Measurements from ENCODE around the gene TRIM38. TPM values are rescaled to one million over a fixed set of nuclear protein-coding genes. Genes with fewer than 3 reads are reported as not detected.
A peak's percentile ranks its signal among the peaks of the same experiment; 100 is the strongest.

Gene TRIM38
- total and polyA plus RNA-seq, 2 of the 13 experiments (the other 11 are each of a cell fraction or from before 2014, with no cell fraction given) = 2.5 to 3.1 TPM

DNA sequence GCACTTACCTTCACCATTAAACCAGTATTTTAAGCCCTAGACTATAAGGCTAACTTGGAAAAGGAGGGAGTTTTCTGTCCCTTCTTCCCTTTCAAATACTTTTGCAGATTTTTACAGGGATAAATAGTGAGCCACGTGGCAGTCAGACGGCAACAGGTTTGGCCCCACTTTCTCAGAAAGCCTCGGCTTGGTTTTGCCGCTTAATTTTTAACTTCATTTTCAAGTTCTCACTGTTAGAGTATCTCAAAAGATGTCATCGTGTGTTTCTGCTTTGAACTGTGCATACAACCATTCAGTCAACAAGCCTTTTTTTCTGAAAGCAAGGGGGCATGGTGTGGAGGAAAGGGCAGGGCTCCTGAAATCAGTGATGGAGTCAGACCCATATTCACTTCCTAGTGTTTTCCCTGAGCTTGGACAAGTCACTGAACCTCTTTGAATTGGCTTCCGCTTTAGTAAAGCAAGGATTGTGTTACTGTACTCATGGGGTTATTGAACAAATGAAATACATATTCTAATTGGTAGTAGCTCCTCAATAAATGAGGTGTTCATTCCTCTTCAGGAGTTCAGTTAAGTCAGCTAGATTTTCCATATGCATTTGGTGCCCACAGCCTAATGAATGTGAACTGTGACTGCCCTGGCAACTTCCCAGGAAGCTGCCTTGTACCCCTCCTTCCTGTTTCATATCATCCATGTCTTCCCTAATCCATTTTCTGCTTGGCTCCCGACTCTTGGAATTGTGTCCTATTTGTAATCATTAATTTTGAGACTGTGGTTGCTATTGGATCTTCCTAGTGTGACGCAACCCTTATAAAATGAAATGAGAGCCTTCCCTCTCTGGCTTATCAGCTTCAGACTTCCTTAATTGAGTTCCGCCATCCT, 31.8 kb upstream of the TRIM38 start, which contains the start of gene SLC17A2 (continued):
- TF ChIP-seq GATA4 (IDR thresholded peaks at IDR 0.05; ENCODE audit: borderline replicate concordance, low read depth) = no peak; the same call in 1 of the 2 replicates
- 0 out of 2 replicates have a peak, but pooled peaks have one; percentile 70 for TF ChIP-seq ZNF501 (CRISPR knock-in tag; IDR thresholded peaks at IDR 0.05)
- no peak for TF ChIP-seq ZNF589 (CRISPR knock-in tag; conservative IDR thresholded peaks at IDR 0.05)
- no peak for TF ChIP-seq MLLT10 (CRISPR knock-in tag; IDR thresholded peaks at IDR 0.05)
- TF ChIP-seq HHEX (CRISPR knock-in tag; IDR thresholded peaks at IDR 0.05) = no peak
- TF ChIP-seq MXD4 (CRISPR knock-in tag; IDR thresholded peaks at IDR 0.05) = no peak; the same call in 1 of the 2 replicates
- no peak for TF ChIP-seq ZNF562 (CRISPR knock-in tag; IDR thresholded peaks at IDR 0.05; ENCODE audit: borderline replicate concordance)
- TF ChIP-seq YEATS4 (CRISPR knock-in tag; IDR thresholded peaks at IDR 0.05; ENCODE audit: borderline replicate concordance) = no peak
- peak; percentile 77 for TF ChIP-seq ZNF33B (CRISPR knock-in tag; IDR thresholded peaks at IDR 0.05)
- TF ChIP-seq, protein P1, sequence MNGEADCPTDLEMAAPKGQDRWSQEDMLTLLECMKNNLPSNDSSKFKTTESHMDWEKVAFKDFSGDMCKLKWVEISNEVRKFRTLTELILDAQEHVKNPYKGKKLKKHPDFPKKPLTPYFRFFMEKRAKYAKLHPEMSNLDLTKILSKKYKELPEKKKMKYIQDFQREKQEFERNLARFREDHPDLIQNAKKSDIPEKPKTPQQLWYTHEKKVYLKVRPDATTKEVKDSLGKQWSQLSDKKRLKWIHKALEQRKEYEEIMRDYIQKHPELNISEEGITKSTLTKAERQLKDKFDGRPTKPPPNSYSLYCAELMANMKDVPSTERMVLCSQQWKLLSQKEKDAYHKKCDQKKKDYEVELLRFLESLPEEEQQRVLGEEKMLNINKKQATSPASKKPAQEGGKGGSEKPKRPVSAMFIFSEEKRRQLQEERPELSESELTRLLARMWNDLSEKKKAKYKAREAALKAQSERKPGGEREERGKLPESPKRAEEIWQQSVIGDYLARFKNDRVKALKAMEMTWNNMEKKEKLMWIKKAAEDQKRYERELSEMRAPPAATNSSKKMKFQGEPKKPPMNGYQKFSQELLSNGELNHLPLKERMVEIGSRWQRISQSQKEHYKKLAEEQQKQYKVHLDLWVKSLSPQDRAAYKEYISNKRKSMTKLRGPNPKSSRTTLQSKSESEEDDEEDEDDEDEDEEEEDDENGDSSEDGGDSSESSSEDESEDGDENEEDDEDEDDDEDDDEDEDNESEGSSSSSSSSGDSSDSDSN (CRISPR knock-in tag; IDR thresholded peaks at IDR 0.05) = no peak
- peak; percentile 60 for TF ChIP-seq NFIC (IDR thresholded peaks at IDR 0.05; ENCODE audit: low read length)
- TF ChIP-seq SNAPC2 (CRISPR knock-in tag; IDR thresholded peaks at IDR 0.05) = no peak
- TF ChIP-seq HMGA1 (CRISPR knock-in tag; conservative IDR thresholded peaks at IDR 0.05) = no peak
- no peak for TF ChIP-seq TOE1 (CRISPR knock-in tag; IDR thresholded peaks at IDR 0.05)
- TF ChIP-seq, protein P2, sequence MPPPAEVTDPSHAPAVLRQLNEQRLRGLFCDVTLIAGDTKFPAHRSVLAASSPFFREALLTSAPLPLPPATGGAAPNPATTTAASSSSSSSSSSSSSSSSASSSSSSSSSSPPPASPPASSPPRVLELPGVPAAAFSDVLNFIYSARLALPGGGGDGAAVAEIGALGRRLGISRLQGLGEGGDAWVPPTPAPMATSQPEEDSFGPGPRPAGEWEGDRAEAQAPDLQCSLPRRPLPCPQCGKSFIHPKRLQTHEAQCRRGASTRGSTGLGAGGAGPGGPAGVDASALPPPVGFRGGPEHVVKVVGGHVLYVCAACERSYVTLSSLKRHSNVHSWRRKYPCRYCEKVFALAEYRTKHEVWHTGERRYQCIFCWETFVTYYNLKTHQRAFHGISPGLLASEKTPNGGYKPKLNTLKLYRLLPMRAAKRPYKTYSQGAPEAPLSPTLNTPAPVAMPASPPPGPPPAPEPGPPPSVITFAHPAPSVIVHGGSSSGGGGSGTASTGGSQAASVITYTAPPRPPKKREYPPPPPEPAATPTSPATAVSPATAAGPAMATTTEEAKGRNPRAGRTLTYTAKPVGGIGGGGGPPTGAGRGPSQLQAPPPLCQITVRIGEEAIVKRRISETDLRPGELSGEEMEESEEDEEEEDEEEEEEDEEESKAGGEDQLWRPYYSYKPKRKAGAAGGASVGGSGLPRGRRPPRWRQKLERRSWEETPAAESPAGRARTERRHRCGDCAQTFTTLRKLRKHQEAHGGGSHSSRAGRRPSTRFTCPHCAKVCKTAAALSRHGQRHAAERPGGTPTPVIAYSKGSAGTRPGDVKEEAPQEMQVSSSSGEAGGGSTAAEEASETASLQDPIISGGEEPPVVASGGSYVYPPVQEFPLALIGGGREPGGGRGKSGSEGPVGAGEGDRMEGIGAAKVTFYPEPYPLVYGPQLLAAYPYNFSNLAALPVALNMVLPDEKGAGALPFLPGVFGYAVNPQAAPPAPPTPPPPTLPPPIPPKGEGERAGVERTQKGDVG (CRISPR knock-in tag; IDR thresholded peaks at IDR 0.05; ENCODE audit: borderline replicate concordance) = no peak
- no peak for TF ChIP-seq NFYC (CRISPR knock-in tag; IDR thresholded peaks at IDR 0.05)
- no peak for TF ChIP-seq CENPX (CRISPR knock-in tag; IDR thresholded peaks at IDR 0.05)
- TF ChIP-seq, protein P3, sequence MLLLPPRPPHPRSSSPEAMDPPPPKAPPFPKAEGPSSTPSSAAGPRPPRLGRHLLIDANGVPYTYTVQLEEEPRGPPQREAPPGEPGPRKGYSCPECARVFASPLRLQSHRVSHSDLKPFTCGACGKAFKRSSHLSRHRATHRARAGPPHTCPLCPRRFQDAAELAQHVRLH (CRISPR knock-in tag; IDR thresholded peaks at IDR 0.05; ENCODE audit: borderline replicate concordance, low read depth) = no peak
- no peak for TF ChIP-seq POLR2A (IDR thresholded peaks at IDR 0.05; ENCODE audit: insufficient read depth in 1 of 2, low read depth in 2 of 2, low read length in 2 of 2)
- peak; percentile 66; the same call in 1 of the 2 replicates for TF ChIP-seq MIXL1 (CRISPR knock-in tag; IDR thresholded peaks at IDR 0.05)
- peak; percentile 46; the same call in 1 of the 3 replicates for TF ChIP-seq MXI1 (IDR thresholded peaks at IDR 0.05; ENCODE audit: borderline replicate concordance, low read depth, low read length)
- TF ChIP-seq HOXA3 (CRISPR knock-in tag; IDR thresholded peaks at IDR 0.05) = peak; percentile 37; the same call in 1 of the 2 replicates
- TF ChIP-seq HMG20A (CRISPR knock-in tag; IDR thresholded peaks at IDR 0.05; ENCODE audit: borderline replicate concordance) = peak; percentile 85
- TF ChIP-seq ZNF207 (IDR thresholded peaks at IDR 0.05; ENCODE audit: borderline replicate concordance) = no peak
- TF ChIP-seq CBX1 (IDR thresholded peaks at IDR 0.05; ENCODE audit: low read depth) = no peak
- no peak for TF ChIP-seq NBN (conservative IDR thresholded peaks at IDR 0.05)
- TF ChIP-seq ZNF746 (CRISPR knock-in tag; IDR thresholded peaks at IDR 0.05) = no peak
- peak in 1 of 2 experiments; percentile 75; a peak in 2 of 4 replicates for TF ChIP-seq KLF16 (CRISPR knock-in tag; IDR thresholded peaks at IDR 0.05)
